Erythroblast (primary cell): ENCODE results near the gene ALAS1.

Experiments
- GATA1 ChIP-seq: IDR thresholded peaks from 2 replicates; pipeline ENCODE4 v1.6.1; 2011; ENCODE audit warnings: low read depth, mild to moderate bottlenecking, control low read depth, low read length, moderate library complexity
- POLR2A ChIP-seq: IDR thresholded peaks from 2 replicates; pipeline ENCODE4 v1.6.1; 2011; ENCODE audit warnings: mild to moderate bottlenecking, low read length

GRCh38 chr3:52262447-52262846 is 64.5 kb downstream of the ALAS1 start:
- TF ChIP-seq POLR2A (no peak), GATA1 (no peak)
